Measurements from ENCODE around the gene MRGPRE.

MRGPRE gene

GRCh38 chr11:3226846-3227567 is 5.2 kb downstream of the MRGPRE start:
- no peak for DNase-seq

- DNase-seq: no peak
Observed at GRCh38 chr11:3225826-3226750, 6.1 kb downstream of the MRGPRE start.

- no peak for DNase-seq
Observed at GRCh38 chr11:3225159-3225758, 7.0 kb downstream of the MRGPRE start.

GRCh38 chr11:3224401-3225057 is 7.7 kb downstream of the MRGPRE start:
- no peak for DNase-seq

- no peak for DNase-seq
Observed at GRCh38 chr11:3223932-3224381, 8.3 kb downstream of the MRGPRE start.

- peak; percentile 36 for DNase-seq
Observed at GRCh38 chr11:3222941-3223915, 9.0 kb downstream of the MRGPRE start.

GRCh38 chr11:3222003-3222855 is 10.0 kb downstream of the MRGPRE start:
- DNase-seq: no peak

GRCh38 chr11:3221408-3222002 is 10.7 kb downstream of the MRGPRE start:
- peak; percentile 37 for DNase-seq

GRCh38 chr11:3220521-3221407 is 11.5 kb downstream of the MRGPRE start:
- DNase-seq: no peak

- peak; percentile 35 for DNase-seq
Observed at GRCh38 chr11:3220101-3220500, 12.1 kb downstream of the MRGPRE start.

- DNase-seq: peak; percentile 38
Observed at GRCh38 chr11:3219281-3219892, 12.8 kb downstream of the MRGPRE start.

GRCh38 chr11:3218483-3219280 is 13.5 kb downstream of the MRGPRE start, which contains the start of gene MRGPRG:
MRGPRG (minus strand) TSS chr11:3218813; CDS start chr11:3218813, 0 bp downstream.
- DNase-seq: peak; percentile 31

GRCh38 chr11:3217818-3218482 is 14.3 kb downstream of the MRGPRE start:
- DNase-seq: no peak

- DNase-seq: peak; percentile 37
Observed at GRCh38 chr11:3216027-3216525, 16.1 kb downstream of the MRGPRE start.

- DNase-seq: no peak
Observed at GRCh38 chr11:3215346-3216026, 16.7 kb downstream of the MRGPRE start.

- no peak for DNase-seq
Observed at GRCh38 chr11:3214420-3214699, 17.9 kb downstream of the MRGPRE start.
